Effector memory CD4-positive, alpha-beta T cell (primary cell): ENCODE data around the gene CHD6.

Experiments
- DNase-seq, 3 donors: peaks; one replicate each; pipeline ENCODE4 v3.0.0-alpha.2; 2020
- H3K27ac ChIP-seq: 2 replicates; pipeline ENCODE4 v1.7.0; 2013; ENCODE audit warnings: mild to moderate bottlenecking, low read length, moderate library complexity; ENCODE audit not compliant: insufficient read depth, poor library complexity, severe bottlenecking
- H3K27me3 ChIP-seq: replicated peaks from 2 replicates; pipeline ENCODE4 v1.7.0; 2013; ENCODE audit warnings: mild to moderate bottlenecking, low read length; ENCODE audit not compliant: insufficient read depth, control insufficient read depth, poor library complexity, severe bottlenecking
- H3K36me3 ChIP-seq: 2 replicates; pipeline ENCODE4 v1.7.0; 2013; ENCODE audit warnings: mild to moderate bottlenecking, low read length, moderate library complexity; ENCODE audit not compliant: control insufficient read depth, insufficient read depth
- H3K4me1 ChIP-seq: 2 replicates; pipeline ENCODE4 v1.7.0; 2013; ENCODE audit warnings: low read length, mild to moderate bottlenecking; ENCODE audit not compliant: control insufficient read depth, insufficient read depth, poor library complexity, severe bottlenecking
- H3K4me3 ChIP-seq: 2 replicates; pipeline ENCODE4 v1.7.0; 2013; ENCODE audit warnings: low read length, low read depth, mild to moderate bottlenecking; ENCODE audit not compliant: insufficient read depth, poor library complexity, severe bottlenecking
- H3K9me3 ChIP-seq: 2 replicates; pipeline ENCODE4 v1.7.0; 2013; ENCODE audit warnings: mild to moderate bottlenecking, low read length, moderate library complexity; ENCODE audit not compliant: control insufficient read depth

The CHD6 gene

DNA sequence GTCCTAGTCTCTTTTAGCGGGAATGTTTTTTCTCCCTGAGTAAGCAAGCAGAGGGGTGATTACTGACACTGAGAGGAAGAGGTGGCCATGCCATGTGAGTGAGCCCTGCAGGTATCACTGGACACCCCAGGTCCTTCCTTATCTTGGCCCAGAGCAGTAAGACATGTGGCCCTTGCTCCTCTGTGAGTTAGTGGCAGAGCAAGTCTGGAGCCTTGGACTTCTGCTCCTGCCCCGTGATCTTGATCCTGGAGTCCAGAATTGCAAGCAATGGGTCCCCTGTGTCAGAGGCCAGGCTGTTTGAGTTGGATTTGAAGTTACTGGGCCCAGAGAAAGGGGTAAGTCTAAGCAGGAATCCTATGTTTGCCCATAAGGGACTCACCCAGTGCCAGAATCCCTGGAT is 159.4 kb downstream of the CHD6 start:
- no peaks in the 10 kb centered on the region for H3K27me3 ChIP-seq
- peaks cover 33% of the 10 kb centered on the region for H3K36me3 ChIP-seq
- no peak overlapping the region for H3K27ac ChIP-seq
- no peaks in the 10 kb centered on the region for H3K9me3 ChIP-seq
- H3K4me1 ChIP-seq: no peaks in the 10 kb centered on the region
- DNase-seq: no peak
- H3K4me3 ChIP-seq: no peak overlapping the region

- DNase-seq: no peak
- no peaks in the 10 kb centered on the region for H3K9me3 ChIP-seq
- no peak overlapping the region for H3K27ac ChIP-seq
- H3K27me3 ChIP-seq: no peaks in the 10 kb centered on the region
- peaks cover 47% of the 10 kb centered on the region for H3K36me3 ChIP-seq
- H3K4me3 ChIP-seq: no peak overlapping the region
- no peaks in the 10 kb centered on the region for H3K4me1 ChIP-seq
These were observed 160.9 kb downstream of the CHD6 start for GRCh38 chr20:41457173-41457857.

DNA sequence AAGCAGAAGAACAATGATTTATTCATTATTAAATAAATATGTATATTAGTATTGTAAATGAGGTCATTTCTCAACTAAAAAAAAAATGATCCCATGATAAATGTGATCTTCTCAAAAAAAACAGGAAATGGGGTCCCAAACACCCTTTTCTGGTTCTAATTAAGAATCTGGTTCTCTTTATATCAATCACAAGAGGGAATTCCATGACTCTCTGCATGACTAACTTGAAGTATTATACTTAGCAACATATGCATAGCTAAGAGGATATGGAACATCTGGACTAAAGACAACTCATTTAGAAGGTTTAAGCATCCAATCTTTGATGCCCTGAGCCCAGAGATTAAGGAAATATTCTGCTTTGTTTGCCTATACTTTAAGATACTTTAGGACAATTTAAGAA is 161.8 kb downstream of the CHD6 start:
- Histone ChIP-seq H3K4me3 (no peak overlapping the region), H3K36me3 (peaks cover 57% of the 10 kb centered on the region), H3K4me1 (no peaks in the 10 kb centered on the region), H3K27me3 (no peaks in the 10 kb centered on the region), H3K9me3 (no peaks in the 10 kb centered on the region), H3K27ac (no peak overlapping the region)
- no peak for DNase-seq

DNA sequence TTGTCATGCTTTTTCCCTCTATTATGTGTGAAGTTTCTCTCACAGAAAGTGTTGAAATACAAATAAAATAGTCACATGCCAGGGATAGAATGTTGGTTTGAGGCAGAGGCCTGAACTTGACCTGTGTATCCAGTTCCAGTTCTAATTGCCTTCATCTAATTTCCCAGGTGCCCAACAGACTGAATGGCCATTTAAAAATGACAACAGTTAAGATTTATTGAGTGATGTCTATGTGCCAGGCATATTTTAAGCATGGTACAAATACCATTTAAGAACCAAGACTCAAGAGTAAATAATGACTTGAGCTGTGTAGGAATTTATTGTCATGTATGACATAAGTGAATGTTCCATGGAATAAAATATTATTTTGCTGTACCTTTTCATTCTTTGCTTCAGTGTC is 163.9 kb downstream of the CHD6 start:
- no peak for DNase-seq
- Histone ChIP-seq H3K27me3 (no peaks in the 10 kb centered on the region), H3K4me1 (no peaks in the 10 kb centered on the region), H3K27ac (no peak overlapping the region), H3K4me3 (no peak overlapping the region), H3K9me3 (no peaks in the 10 kb centered on the region), H3K36me3 (peaks cover 72% of the 10 kb centered on the region)

DNA sequence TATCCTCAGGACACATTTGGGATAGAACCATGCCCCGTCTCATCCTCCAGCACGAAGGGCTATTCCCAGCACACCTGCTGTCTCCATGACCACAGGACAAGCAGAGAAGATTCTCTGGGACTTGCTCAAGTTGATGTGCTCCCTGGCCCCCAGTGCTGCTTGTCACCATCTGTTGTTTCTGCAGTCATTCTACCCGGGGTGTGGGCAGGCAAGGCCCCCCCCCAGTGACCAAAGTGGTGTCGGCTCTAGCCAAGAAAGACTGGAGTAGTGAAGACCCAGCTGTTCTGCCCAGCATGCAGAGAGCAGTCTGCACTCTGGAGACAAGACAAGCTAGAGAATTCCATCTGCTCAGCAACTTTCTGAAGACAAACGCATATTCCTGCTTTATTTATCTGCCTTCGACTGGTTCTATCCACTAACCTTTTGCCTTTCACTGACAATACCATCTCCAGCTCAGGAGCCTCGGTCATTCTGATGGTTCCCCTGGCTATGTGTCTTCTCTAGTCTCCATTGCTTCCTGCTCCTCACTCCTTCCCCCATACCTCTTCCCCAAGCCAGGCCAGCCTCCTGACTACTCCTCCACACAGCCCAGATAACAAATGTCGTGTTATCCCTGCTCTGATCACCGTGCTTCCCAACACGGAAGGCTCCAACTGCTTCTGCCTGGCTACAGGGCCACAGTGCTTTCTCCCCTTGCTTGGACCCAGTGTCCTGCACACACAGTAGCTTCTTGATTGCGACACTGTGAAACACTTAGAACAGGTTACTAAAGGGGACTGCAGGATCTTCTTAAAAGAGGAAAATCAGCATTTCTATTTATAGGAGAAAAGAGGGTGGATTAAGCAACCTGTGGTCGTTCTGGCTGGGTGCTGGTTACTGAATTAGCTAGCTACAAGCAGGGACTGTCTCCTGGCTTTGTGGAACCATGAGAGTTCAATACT is 164.9 kb downstream of the CHD6 start:
- no peak for DNase-seq
- no peak overlapping the region for H3K27ac ChIP-seq
- H3K4me1 ChIP-seq: no peaks in the 10 kb centered on the region
- H3K4me3 ChIP-seq: no peak overlapping the region
- H3K36me3 ChIP-seq: peaks cover 72% of the 10 kb centered on the region
- no peaks in the 10 kb centered on the region for H3K27me3 ChIP-seq
- H3K9me3 ChIP-seq: no peaks in the 10 kb centered on the region

GRCh38 chr20:41452226-41452625 is 166.0 kb downstream of the CHD6 start:
- Histone ChIP-seq H3K27me3 (no peaks in the 10 kb centered on the region), H3K9me3 (no peaks in the 10 kb centered on the region), H3K4me1 (no peaks in the 10 kb centered on the region), H3K36me3 (peaks cover 78% of the 10 kb centered on the region), H3K27ac (no peak overlapping the region), H3K4me3 (no peak overlapping the region)
- no peak for DNase-seq

DNA sequence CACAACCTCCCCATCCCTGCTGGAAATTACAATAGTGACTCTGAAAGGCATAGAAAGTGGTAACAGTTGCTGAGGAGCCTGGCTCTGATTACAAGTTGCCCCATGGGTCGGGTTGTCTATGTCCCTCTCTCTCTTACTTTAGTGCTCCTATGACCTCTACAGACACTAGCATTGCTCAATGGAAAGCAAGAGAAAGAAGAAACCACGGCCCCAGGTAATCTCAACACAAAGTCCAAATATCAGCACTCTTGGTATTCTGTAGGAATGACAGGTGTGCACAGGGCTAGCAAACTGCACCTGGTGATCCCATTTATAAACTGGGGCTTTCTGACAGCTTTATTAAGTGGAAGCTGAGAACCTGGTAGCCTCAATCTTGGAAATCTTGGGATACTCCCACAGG is 171.2 kb downstream of the CHD6 start:
- peaks cover 70% of the 10 kb centered on the region for H3K36me3 ChIP-seq

GRCh38 chr20:41446456-41446855 is 171.7 kb downstream of the CHD6 start:
- Histone ChIP-seq H3K4me1 (no peaks in the 10 kb centered on the region), H3K36me3 (peaks cover 64% of the 10 kb centered on the region), H3K9me3 (no peaks in the 10 kb centered on the region), H3K27ac (no peak overlapping the region), H3K27me3 (no peaks in the 10 kb centered on the region), H3K4me3 (no peak overlapping the region)
- no peak for DNase-seq

More for the DNA sequence above, 171.2 kb downstream of the CHD6 start:
- Histone ChIP-seq H3K9me3 (no peaks in the 10 kb centered on the region), H3K27ac (no peak overlapping the region), H3K4me3 (no peak overlapping the region), H3K4me1 (no peaks in the 10 kb centered on the region), H3K27me3 (no peaks in the 10 kb centered on the region)
- DNase-seq: no peak

DNA sequence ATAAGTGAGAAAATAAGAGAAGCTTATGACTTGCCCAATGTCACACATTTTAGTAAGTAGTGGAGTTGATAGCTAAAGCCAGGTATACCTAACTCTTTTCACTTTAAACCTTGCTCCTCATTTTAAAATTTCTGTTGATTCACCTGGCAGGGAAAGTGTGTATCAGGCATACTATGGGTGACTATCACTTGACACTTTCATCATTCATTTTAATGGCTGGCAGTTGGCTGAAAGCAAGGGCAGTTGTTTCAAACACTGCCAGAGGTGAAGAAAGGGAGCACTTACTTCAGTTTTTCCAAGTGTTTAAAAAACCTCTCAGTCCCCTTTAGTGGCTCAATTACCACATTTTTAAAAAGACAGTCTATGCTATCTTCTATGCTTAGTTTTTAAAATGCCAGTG is 173.4 kb downstream of the CHD6 start:
- no peak for DNase-seq
- no peaks in the 10 kb centered on the region for H3K4me1 ChIP-seq
- no peak overlapping the region for H3K4me3 ChIP-seq
- H3K9me3 ChIP-seq: no peaks in the 10 kb centered on the region
- peaks cover 57% of the 10 kb centered on the region for H3K36me3 ChIP-seq
- no peak overlapping the region for H3K27ac ChIP-seq
- no peaks in the 10 kb centered on the region for H3K27me3 ChIP-seq

DNA sequence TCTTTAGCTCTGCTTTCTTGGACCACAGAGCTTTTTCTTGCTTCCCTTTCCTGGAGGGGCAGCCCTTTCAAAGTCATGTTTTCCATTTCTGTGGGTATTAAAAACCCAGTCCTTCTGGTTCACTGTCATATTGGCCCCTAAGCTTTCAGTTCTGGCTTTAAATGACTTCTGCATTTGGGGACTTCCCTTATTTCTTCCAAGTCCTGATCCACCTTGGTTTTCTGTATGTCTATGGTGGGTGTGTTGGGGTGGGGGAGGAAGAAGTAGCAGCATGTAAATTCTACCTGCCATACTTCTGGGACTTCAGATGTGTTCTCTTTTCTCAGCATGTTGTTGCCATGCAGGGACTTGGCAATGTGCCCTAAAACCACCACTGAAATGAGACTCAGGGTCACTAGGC is 174.5 kb downstream of the CHD6 start:
- Histone ChIP-seq H3K36me3 (peaks cover 57% of the 10 kb centered on the region), H3K27ac (no peak overlapping the region), H3K27me3 (no peaks in the 10 kb centered on the region), H3K4me3 (no peak overlapping the region), H3K4me1 (no peaks in the 10 kb centered on the region), H3K9me3 (no peaks in the 10 kb centered on the region)
- no peak for DNase-seq
